Endothelial cell of umbilical vein (primary cell): ENCODE data around the gene TSPAN5. TPM values are rescaled to one million over a fixed set of nuclear protein-coding genes. Genes with fewer than 3 reads are reported as not detected.

Experiments used
- BruUV-seq: library from RNA; stranded (reverse); fragments of 400-500 nt; replicated peaks from 2 replicates; lab custom pipeline; 2021; lab: Mats Ljungman, UMichigan
- CTCF ChIA-PET: fragments of 300-600, 350-600 bp; sonication (Branson Sonifier 250); formaldehyde crosslinking; loops from one replicate; lab custom pipeline; 2021; ENCODE audit warnings: antibody characterized with exemption, inconsistent platforms; lab: Charles Lee
- POLR2A ChIA-PET: fragments of 300-600, 350-600 bp; sonication (Branson Sonifier 250); formaldehyde crosslinking; loops from one replicate; lab custom pipeline; 2021; ENCODE audit warnings: antibody characterized with exemption, inconsistent platforms; lab: Charles Lee
- DNase-seq: peaks from one replicate; pipeline ENCODE4 v3.0.0-alpha.2; 2011; ENCODE audit warnings: low read depth, low spot score
- FAIRE-seq: peaks from 2 replicates; lab custom pipeline; 2011; peaks lifted over from hg19 to GRCh38; lab: Jason Lieb, UNC
- H2AFZ ChIP-seq: 2 replicates; pipeline ENCODE4 v1.6.0; 2012; ENCODE audit warnings: low read depth, low read length, control low read depth, inconsistent platforms
- H3K27ac ChIP-seq: 2 replicates; pipeline ENCODE4 v1.5.1; 2011; ENCODE audit warnings: low read depth, mild to moderate bottlenecking, control low read depth, low read length, moderate library complexity; ENCODE audit not compliant: insufficient read depth
- H3K27me3 ChIP-seq, 2 experiments: 2 replicates each; pipeline versions ENCODE4 v1.6.0 to v1.6.1; 2011; ENCODE audit warnings: low read length in 2 of 2, mixed read lengths in 1 of 2; ENCODE audit not compliant: control insufficient read depth in 2 of 2, insufficient read depth in 2 of 2
- H3K36me3 ChIP-seq, 2 experiments: 2 replicates in 1 of 2; 3 replicates in 1 of 2; pipeline ENCODE4 v1.5.1; 2011; ENCODE audit warnings: low read length in 2 of 2, mild to moderate bottlenecking in 1 of 2, moderate library complexity in 1 of 2; ENCODE audit not compliant: control insufficient read depth in 2 of 2, insufficient read depth in 2 of 2; ENCODE audit errors: extremely low read depth in 1 of 2
- H3K4me1 ChIP-seq: 3 replicates; pipeline ENCODE4 v1.5.1; 2011; ENCODE audit warnings: mild to moderate bottlenecking, low read length; ENCODE audit not compliant: control insufficient read depth, insufficient read depth; ENCODE audit errors: extremely low read depth
- H3K4me2 ChIP-seq: 2 replicates; pipeline ENCODE4 v1.6.1; 2011; ENCODE audit warnings: low read length, control low read depth, mixed read lengths; ENCODE audit not compliant: insufficient read depth
- H3K4me3 ChIP-seq, 3 experiments: fragments of 200-600 bp in 1 of 3; sonication (generic), shearing (Covaris generic) in 1 of 3; replicated peaks in 1 of 3; 2 replicates each; pipeline ENCODE4 v1.5.1; 2011 to 2016; ENCODE audit warnings: control low read depth in 3 of 3, low read length in 3 of 3, mild to moderate bottlenecking in 2 of 3, inconsistent platforms in 1 of 3, low read depth in 1 of 3, moderate library complexity in 1 of 3; ENCODE audit not compliant: insufficient read depth in 1 of 3
- H3K79me2 ChIP-seq: 2 replicates; pipeline ENCODE4 v1.6.0; 2012; ENCODE audit warnings: low read length, inconsistent platforms; ENCODE audit not compliant: control insufficient read depth, insufficient read depth
- H3K9ac ChIP-seq: replicated peaks from 2 replicates; pipeline ENCODE3; 2011; ENCODE audit warnings: low read length, control low read depth; ENCODE audit not compliant: insufficient read depth; ENCODE audit errors: extremely low read depth
- H3K9me1 ChIP-seq: replicated peaks from 3 replicates; pipeline ENCODE4 v1.6.0; 2011; ENCODE audit warnings: mild to moderate bottlenecking, low read length; ENCODE audit not compliant: control insufficient read depth, insufficient read depth; ENCODE audit errors: extremely low read depth
- H3K9me3 ChIP-seq: replicated peaks from 2 replicates; pipeline ENCODE4 v1.5.1; 2012; ENCODE audit warnings: low read length, inconsistent platforms; ENCODE audit not compliant: control insufficient read depth, insufficient read depth
- H4K20me1 ChIP-seq: replicated peaks from 2 replicates; pipeline ENCODE3; 2011; ENCODE audit warnings: mild to moderate bottlenecking, low read length; ENCODE audit not compliant: control insufficient read depth, insufficient read depth; ENCODE audit errors: extremely low read depth
- CTCF ChIP-seq, 2 donors: IDR thresholded peaks; 1 replicate in 1 of 2; 2 replicates in 1 of 2; pipeline ENCODE4 v1.5.1; 2011; ENCODE audit warnings: low read length in 2 of 2, mild to moderate bottlenecking in 2 of 2, moderate library complexity in 2 of 2, control low read depth in 1 of 2, inconsistent platforms in 1 of 2, low read depth in 1 of 2; ENCODE audit not compliant: insufficient read depth in 1 of 2; ENCODE audit errors: extremely low read depth in 1 of 2
- EZH2 ChIP-seq: IDR thresholded peaks from 2 replicates; pipeline ENCODE4 v1.6.1; 2012; ENCODE audit warnings: borderline replicate concordance, low read depth, mild to moderate bottlenecking, moderate library complexity, low read length, inconsistent platforms; ENCODE audit not compliant: severe bottlenecking
- FOS ChIP-seq: IDR thresholded peaks from 2 replicates; pipeline ENCODE4 v1.6.1; 2011; ENCODE audit warnings: mild to moderate bottlenecking, low read length, moderate library complexity, borderline replicate concordance; ENCODE audit not compliant: insufficient read depth
- GATA2 ChIP-seq: IDR thresholded peaks from 2 replicates; pipeline ENCODE4 v1.7.0; 2011; ENCODE audit warnings: low read depth, mild to moderate bottlenecking, moderate library complexity, mixed read lengths, low read length; ENCODE audit not compliant: insufficient read length, insufficient read depth
- JUN ChIP-seq: IDR thresholded peaks from 2 replicates; pipeline ENCODE4 v1.6.1; 2011; ENCODE audit warnings: borderline replicate concordance, low read depth; ENCODE audit not compliant: insufficient read length, insufficient read depth
- MAX ChIP-seq: IDR thresholded peaks from 2 replicates; pipeline ENCODE4 v1.6.1; 2011; ENCODE audit not compliant: insufficient read depth, insufficient read length
- MYC ChIP-seq: IDR thresholded peaks from one replicate; pipeline ENCODE4 v1.6.1; 2011; ENCODE audit warnings: mild to moderate bottlenecking, low read depth, low read length
- POLR2A ChIP-seq: IDR thresholded peaks from 2 replicates; pipeline ENCODE4 v1.6.1; 2012; ENCODE audit warnings: low read depth, mild to moderate bottlenecking, control low read depth, low read length
- POLR2AphosphoS5 ChIP-seq: IDR thresholded peaks from 2 replicates; pipeline ENCODE4 v1.6.1; 2012; ENCODE audit warnings: low read depth, mild to moderate bottlenecking, control low read depth, low read length, moderate library complexity; ENCODE audit not compliant: insufficient read depth
- dilution Hi-C: fragments of 300-500 bp; cut with MboI; formaldehyde crosslinking; loops from one replicate; pipeline ENCODE4 v1.15.0; 2019; ENCODE audit warnings: low sequenced_read_pairs; ENCODE audit not compliant: extremely low pct_ligation_motif_present
- intact Hi-C: fragments of 100-400 bp; cut with micrococcal nuclease; formaldehyde crosslinking; loops from one replicate; pipeline ENCODE4 v1.10.0; 2022
- polyA plus RNA-seq, 4 experiments: library from polyadenylated mRNA; depleted of rRNA in 3 of 4; stranded (reverse) in 3 of 4; unstranded in 1 of 4; fragments of >200 nt; gene quantifications; 2 replicates each; pipeline versions ENCODE4 v1.2.1 to v1.2.3, GENCODE V29; 2011 to 2012; ENCODE audit warnings: missing spikeins in 1 of 4
- total RNA-seq: library from RNA; stranded (reverse); gene quantifications from 2 replicates; pipeline ENCODE4 v1.2.3, GENCODE V29; 2021

The TSPAN5 gene
- total and polyA plus RNA-seq, 2 donors (not counting 3 experiments of a cell fraction or from before 2014, with no cell fraction given) = 45.1 to 50.2 TPM

GRCh38 chr4:98612318-98613250, 45.8 kb downstream of the TSPAN5 start:
- ChIA-PET POLR2A (no interaction called here), CTCF (no interaction called here)
- Histone ChIP-seq H3K4me2 (no peak overlapping the region), H2AFZ (no peak overlapping the region), H3K9me1 (no peaks in the 10 kb centered on the region), H3K36me3 (no peaks in the 10 kb centered on the region), H3K4me3 (no peak overlapping the region), H3K4me1 (peaks cover 4% of the 10 kb centered on the region), H3K9ac (no peak overlapping the region), H3K27ac (no peak overlapping the region), H3K9me3 (no peaks in the 10 kb centered on the region), H3K79me2 (peaks cover 86% of the 10 kb centered on the region), H3K27me3 (no peaks in the 10 kb centered on the region), H4K20me1 (no peaks in the 10 kb centered on the region)
- FAIRE-seq (no peak), DNase-seq (no peak)
- intact Hi-C loops (no loop called here), dilution Hi-C loops (no loop called here)
- BruUV-seq = no TSS peak
- TF ChIP-seq MYC = no peak
- no peak for TF ChIP-seq GATA2
- TF ChIP-seq POLR2A = no peak
- TF ChIP-seq CTCF (IDR thresholded peaks at IDR 0.05; ENCODE audit: extremely low read depth in 1 of 2, insufficient read depth in 1 of 2, low read depth in 1 of 2, low read length in 2 of 2) = no peak
- TF ChIP-seq JUN = no peak
- no peak for TF ChIP-seq FOS
- TF ChIP-seq EZH2 = no peak
- TF ChIP-seq MAX = no peak
- TF ChIP-seq POLR2AphosphoS5 = no peak
